ENCODE data around the gene ADAMTSL4.

ADAMTSL4 gene

GRCh38 chr1:150606463-150607142, 57.4 kb downstream of the ADAMTSL4 start:
- H3K4me1 ChIP-seq (ENCODE audit: insufficient read depth, insufficient read length): no peaks in the 10 kb centered on the region
- no peak overlapping the region for H3K9ac ChIP-seq (ENCODE audit: insufficient read length, low read depth)
- no peak for TF ChIP-seq YY1 (IDR thresholded peaks at IDR 0.05; ENCODE audit: insufficient read depth, insufficient read length)
- H3K9me3 ChIP-seq (ENCODE audit: insufficient read depth, low read length): no peaks in the 10 kb centered on the region
- H3K4me3 ChIP-seq (ENCODE audit: insufficient read length, low read depth): no peak overlapping the region
- no peaks in the 10 kb centered on the region for H3K27me3 ChIP-seq (ENCODE audit: insufficient read depth, insufficient read length)
- H3K36me3 ChIP-seq (ENCODE audit: insufficient read depth, insufficient read length, low read length): peaks cover 6% of the 10 kb centered on the region
- DNase-seq (ENCODE audit: low read depth, low spot score): no peak

- TF ChIP-seq ZNF274 (IDR thresholded peaks at IDR 0.05; ENCODE audit: low read depth, low read length) (no peak), SUZ12 (IDR thresholded peaks at IDR 0.05; ENCODE audit: extremely low read depth, insufficient read depth, insufficient read length) (no peak), YY1 (IDR thresholded peaks at IDR 0.05; ENCODE audit: insufficient read depth, insufficient read length) (no peak)
- no peaks in the 10 kb centered on the region for H3K27me3 ChIP-seq (ENCODE audit: insufficient read depth, insufficient read length)
- peaks cover 19% of the 10 kb centered on the region for H3K36me3 ChIP-seq (ENCODE audit: insufficient read depth, insufficient read length, low read length)
- no peak for DNase-seq (ENCODE audit: low read depth, low spot score)
- no peaks in the 10 kb centered on the region for H3K9me3 ChIP-seq (ENCODE audit: insufficient read depth, low read length)
- H3K4me3 ChIP-seq (ENCODE audit: insufficient read length, low read depth): no peak overlapping the region
- H3K9ac ChIP-seq (ENCODE audit: insufficient read length, low read depth): no peak overlapping the region
- H3K4me1 ChIP-seq (ENCODE audit: insufficient read depth, insufficient read length): peaks cover 6% of the 10 kb centered on the region
Observed at GRCh38 chr1:150609732-150610131, 60.5 kb downstream of the ADAMTSL4 start.

Data from NT2/D1 (cell line).